Lung microvascular endothelial cell (primary cell): ENCODE results near the gene RNF114. TPM values are rescaled to one million over a fixed set of nuclear protein-coding genes. Genes with fewer than 3 reads are reported as not detected.
"Not testable (repeated sequence)": the region's sequence is repeated elsewhere in the genome, so short reads cannot be mapped to it uniquely, and the experiment has no call there.

Source experiments
- DNase-seq, 2 donors: peaks; one replicate each; pipeline versions ENCODE4 v3.0.0 to v3.0.0-alpha.2; 2010; ENCODE audit warnings: low read depth in 2 of 2
- total RNA-seq: library from RNA; depleted of rRNA; stranded (reverse); fragments of >200 nt; gene quantifications from 2 replicates; pipeline ENCODE4 v1.2.1, GENCODE V29; 2014

Gene RNF114, protein sequence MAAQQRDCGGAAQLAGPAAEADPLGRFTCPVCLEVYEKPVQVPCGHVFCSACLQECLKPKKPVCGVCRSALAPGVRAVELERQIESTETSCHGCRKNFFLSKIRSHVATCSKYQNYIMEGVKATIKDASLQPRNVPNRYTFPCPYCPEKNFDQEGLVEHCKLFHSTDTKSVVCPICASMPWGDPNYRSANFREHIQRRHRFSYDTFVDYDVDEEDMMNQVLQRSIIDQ
- 25.9 and 37.3 TPM in 2 replicates for total RNA-seq

DNA sequence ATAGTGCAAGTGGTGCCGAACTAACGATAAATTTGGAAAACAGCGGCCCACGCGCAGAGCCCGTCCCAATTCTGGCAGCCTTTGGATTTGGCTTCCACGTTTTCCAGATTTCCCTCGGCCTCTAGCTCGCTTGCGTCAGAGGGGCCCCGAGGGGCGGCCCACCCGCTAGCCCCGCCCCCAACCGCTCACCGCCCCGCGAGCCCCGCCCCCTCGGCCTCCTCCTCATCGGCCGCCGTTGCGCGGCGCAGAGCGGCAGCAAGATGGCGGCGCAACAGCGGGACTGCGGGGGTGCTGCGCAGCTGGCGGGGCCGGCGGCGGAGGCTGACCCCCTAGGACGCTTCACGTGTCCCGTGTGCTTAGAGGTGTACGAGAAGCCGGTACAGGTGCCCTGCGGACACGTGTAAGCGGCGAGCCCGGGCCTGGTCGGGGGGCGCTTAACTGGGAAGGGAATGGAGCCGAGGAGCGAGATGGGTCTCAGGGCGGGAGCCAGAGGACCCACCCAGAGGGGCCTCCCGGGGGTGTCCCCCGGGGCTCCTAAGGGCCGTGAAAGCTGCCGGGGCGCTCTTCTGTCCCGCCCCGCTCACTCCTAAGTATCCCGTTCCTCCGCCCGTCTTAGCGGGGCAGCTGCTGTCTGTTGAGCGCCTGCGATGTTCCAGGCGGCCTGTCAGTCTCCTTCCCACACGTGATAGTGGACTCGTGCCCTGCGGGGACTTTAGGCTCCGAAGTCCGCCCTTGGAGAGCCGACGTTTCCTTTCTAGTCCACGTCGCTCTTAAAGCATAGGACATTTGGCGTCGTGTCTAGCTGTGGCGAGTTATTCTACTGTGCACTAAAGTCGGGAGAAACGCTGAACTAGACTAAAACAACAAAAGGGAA is at the start of gene RNF114:
RNF114 (plus strand) TSS at position 245 of the 874 bp plus-strand sequence; CDS start at position 261, 16 bp downstream.
- peak; percentile 91 to 93 for DNase-seq

DNA sequence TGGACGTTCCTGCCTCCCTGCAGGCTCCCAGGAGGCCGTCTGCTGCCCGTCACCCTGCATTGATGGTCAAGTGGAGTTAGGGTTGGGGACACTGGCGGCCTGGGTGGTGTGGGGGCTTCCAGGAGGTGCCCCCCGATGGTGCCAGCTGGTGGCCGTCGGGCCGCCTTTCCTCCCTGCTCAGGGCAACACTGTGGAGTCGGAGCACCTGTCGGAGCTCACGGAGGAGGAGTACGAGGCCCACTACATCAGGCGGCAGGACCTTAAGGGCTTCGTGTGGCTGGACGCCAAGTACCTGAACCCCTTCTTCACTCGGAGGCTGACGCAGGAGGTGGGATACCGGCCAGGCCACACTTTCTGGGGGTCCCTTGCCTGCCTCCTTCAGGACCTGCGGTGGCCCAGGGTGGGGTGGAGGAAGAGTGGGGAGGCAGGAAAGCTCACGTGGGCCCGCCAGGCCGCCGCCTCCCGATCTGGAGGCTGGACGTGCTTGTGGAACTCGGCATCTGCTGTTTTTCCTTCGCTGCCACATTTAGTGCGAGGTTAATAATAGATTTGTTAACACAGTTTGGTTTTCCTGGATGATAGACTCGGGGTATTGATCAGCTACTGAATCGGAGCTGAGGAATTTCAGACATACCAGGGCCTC is 49.5 kb upstream of the RNF114 start:
- no peak for DNase-seq

DNA sequence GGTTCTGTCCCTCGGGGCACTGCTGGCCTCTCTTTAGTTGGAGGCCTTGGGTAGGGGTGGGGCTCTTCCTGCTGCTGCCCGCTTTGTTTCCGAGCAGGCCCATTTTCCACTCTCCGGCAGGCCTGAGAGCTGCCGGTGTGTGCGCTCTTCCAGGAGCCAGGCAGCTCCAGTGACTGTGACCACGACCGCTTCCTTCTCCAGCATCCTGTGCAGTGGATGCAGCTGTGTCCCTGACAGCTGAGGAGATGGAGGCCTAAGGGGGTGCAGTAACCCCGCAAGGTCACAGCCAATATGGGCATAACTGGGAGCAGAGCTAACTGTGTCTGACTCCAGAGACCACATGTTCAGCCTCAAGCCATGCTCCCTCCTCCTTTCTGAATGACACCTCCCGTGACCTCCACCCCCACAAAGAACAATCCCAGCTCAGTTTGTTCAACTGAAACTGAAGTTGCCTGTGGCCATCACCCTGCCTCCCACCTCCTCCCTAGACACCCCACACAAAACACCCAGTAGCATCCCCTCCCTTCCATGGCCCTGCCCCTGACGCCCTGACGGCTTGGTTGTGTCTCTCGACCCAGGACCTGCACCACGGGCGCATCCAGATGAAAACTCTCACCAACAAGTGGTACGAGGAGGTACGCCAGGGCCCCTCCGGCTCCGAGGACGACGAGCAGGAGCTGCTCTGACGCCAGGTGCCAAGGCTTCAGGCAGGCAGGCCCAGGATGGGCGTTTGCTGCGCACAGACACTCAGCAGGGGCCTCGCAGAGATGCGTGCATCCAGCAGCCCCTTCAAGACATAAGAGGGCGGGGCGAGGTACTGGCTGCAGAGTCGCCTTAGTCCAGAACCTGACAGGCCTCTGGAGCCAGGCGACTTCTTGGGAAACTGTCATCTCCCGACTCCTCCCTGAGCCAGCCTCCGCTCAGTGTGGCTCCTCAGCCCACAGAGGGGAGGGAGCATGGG is 48.7 kb upstream of the RNF114 start:
- DNase-seq, result peak; percentile 40 to 53

DNA sequence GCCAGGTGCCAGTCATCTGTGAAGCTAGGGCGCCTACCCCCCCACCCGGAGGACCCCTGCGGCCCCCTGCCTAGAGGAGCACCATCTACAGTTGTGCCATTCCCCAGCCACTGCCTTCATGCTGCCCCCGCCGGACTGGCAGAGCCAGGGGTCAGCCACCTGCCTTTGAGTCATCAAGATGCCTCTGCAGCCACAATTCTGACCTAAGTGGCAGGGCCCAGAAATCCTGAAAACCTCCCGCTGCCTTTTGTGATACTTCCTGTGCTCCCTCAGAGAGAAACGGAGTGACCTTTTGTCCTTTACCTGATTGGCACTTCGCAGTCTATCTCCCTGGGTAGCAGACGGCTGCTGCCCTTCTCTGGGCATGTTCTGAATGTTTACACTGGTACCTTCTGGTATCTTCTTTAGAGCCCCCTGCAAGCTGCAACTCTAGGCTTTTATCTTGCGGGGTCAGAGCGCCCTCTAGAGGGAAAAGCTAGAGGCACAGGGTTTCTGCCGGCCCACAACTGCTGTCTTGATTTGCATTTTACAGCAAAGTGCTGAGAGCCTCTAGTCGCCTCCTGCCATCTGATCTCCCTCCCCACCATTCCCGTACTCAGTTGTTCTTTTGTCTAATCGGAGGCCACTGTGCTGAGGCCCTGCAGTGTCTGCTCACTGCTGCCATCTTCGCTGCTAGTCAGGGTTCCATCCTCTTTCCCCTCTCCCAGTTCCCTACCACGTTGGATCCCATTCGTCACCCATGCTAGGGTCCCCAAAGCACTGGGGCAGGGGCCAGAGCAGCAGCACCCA is 47.8 kb upstream of the RNF114 start:
- DNase-seq, result peak; percentile 70 to 73

DNA sequence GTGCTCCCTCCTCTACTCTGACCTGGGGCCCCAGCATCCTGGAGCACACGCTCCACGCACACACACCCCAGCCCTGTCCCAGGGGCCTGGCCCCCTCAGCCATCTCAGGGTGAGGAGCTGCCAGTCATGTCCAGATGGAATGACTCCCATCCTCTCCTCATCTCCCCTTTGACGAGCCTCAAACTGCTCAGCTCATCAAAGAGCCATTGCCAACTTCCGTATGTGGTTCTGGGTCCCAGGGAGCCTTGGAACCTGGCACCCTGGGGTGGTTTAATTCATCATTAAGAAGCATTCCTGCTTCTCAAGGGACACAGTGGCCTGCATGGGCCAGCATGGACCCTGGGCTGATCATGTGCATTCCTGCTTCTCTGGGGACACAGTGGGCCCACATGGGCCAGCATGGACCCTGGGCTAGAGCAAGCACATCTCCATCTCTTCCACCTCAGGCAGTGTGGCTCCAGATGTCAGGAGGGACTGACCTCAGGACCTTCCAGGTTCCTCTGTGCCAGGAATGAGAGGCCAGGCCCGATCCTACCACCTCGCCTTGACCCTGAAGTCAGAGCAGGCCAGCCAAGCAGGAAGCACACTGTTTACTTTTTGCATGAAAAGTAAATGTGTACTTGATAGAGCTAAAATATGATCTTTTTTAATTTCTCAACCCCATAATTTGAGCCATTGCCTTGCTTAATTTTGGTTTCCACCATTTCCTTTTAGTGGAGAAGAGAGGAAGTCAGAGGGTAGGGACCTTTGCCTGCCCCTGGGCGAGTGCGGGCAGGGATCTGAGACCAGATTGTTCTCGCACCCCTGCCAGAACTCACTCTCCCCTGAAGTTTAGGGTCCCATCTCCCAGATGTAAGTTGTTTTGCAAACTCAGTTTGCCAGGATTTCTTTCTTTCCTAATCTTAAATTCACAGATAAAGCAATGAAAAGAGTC is 46.9 kb upstream of the RNF114 start:
- DNase-seq, result no peak

DNA sequence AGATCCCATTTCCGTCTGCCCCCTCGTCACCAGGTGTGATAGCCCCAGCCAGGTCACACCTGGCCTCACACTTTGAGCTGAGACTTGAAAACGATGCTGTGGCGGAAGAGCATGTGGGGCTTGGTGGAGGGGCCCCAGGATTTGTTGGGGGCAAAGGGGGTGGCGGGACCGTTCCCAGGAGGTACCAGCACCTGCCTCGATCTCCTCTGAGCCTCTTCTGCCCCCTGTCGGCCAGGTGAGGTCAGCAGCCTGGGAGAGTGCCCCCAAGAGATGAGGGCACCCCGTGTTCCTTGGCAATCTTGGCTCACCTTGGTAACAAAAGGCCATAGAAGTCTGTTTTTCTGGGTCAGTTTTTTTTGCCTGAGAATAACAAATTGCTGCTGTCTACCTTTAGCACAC is 46.3 kb upstream of the RNF114 start:
- DNase-seq, result no peak

DNA sequence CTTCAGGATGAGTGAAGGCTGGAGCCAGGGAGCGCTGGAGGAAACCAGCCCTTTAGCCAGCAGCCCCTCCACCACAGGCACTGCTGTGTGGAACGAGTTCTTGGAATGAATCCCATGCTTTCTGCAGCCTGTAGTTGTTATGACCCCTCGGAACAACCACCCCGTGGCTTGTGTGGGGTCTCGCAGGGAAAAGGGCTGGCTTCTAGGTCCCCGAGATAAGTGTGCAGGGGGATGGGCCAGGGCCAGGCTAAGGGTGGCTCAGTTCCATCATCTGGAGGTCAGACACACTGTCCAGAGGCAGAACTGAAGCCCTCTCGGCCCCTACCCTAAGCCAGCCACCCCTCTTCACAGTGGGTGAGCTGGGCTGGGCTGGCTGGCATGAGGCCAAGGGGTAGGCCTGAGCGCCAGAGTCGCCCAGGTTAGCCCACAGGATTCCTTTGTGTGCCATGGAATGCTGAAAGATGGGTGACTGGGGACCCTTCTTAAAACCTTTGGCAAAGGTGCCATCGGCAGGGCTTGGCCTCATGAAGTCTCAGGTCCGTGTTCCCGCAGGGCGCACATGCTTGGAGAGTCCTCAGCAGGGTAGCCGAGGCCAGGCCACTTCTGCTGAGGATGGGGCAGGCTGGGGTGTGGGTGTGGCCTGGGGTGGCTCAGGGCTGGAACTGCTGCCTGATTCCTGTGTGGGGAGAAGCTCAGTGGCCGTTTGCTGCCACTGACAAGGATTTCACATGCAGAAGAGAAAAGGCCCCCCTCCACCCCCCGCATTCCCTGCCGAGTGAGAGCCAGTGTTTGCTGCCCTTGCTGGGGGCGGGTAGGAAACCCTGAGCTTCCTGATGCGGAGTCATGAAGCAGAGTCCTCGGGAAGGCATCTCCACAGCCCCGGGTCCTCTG is 45.5 kb upstream of the RNF114 start:
- peak; percentile 34 to 53 for DNase-seq

DNA sequence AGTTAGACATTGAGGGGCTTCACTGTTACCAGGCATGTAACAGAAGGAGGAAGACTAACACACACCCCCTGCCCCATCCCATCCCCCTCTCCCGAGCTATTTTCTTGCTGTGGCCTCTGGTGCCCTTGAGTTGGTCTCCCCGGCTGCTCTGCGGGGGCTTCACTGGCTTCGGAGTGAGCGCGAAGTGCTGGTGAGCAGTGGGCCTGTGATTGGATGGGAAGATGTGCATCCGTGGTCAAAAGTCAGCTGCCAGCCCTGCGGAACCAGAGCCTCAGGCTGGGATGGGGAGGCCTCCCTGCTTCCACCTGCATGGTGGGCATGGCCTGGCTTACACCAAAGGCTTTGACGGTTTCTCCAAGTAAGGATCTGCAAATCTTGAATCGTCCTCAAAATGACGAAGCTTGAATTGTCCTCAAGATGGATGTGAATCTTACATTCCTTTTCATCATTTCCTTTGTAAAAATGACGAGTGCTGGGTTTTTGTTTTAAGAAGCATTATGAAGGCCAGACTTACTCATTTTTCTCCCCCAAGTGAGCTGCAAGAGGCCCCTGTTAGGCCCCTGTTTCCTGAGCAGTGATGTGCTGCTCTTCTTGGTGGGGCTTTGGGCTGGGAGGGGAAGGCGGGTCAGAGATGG is 44.6 kb upstream of the RNF114 start:
- DNase-seq, result peak in 1 of 2 donors; percentile 36

DNA sequence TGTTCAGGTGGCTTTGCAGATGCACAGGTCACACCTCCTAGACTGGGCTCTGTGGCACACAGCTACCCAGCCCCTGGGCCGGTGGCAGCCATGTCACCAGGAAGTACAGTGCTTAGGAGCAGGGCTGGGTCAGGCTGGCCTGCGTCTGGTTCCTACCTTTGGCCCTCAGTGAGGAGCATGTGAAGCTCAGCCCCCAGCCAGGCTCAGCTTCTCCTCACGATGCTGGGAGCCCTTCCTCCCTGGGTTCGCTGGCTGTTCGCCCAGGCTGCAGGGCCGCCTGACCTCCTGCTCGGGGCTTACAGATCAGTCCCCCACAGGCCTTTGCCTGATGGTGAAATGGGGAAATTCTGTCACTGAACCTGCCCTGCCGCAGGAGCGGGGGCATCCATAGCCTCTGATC is 43.9 kb upstream of the RNF114 start:
- no peak for DNase-seq

DNA sequence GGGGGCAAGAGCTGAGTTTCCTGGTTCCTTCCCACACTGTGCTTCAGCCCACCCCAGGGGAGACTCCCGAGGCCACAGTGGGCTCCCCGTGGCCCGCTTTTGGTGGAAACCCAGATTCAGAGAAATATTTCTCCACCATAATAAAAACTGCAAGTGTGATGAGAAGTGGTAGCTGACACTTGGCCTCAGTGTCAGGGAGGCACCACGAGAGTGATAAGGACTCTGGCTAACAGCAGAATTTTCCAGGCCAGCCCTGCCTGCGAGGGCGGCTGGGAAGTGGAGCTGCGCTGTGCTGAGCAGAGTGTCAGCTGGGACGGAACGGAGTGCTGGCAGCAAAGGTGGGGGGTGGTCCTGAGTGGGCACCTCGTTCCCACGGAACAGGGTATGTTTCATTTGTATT is 43.4 kb upstream of the RNF114 start:
- peak in 1 of 2 donors; percentile 49 for DNase-seq

DNA sequence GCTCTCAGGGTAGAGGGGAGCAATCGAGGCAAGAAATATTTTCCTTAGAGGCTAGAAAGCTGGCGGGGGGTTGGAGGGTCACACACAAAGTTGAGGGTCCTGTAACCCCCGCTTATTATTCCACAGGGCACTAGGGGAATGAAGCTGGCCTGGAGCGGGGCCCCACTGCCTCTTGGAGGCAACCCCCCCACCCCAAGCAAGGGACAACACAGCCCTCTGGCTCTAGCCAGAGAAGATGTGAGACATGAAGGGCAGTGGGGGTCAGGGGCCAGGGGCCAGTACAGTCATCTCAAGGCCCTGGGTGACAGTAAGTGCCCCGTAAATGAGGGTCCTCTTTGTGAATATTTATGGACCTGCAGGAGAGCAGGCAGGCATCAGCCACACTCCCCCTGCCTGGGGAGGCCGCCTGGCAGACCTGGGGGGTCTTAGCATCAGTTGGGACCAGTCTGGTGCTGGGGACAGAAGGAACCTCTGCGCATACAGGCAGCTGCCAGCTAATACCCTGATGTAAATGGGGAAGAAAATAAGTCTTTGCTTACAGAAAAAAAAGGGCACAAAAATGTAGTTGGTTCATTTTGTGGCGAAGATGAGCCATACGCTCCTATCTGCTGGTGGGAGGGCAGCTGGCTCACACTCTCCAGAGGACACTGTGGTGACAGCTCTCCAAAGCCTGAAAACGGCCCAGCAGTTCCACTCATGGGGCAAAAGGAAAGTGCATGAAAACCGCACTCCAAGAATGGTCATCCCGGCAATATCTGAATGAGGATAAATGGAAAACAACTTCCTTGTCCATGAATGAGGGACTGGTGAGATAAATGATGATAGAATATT is 42.7 kb upstream of the RNF114 start:
- no peak for DNase-seq

DNA sequence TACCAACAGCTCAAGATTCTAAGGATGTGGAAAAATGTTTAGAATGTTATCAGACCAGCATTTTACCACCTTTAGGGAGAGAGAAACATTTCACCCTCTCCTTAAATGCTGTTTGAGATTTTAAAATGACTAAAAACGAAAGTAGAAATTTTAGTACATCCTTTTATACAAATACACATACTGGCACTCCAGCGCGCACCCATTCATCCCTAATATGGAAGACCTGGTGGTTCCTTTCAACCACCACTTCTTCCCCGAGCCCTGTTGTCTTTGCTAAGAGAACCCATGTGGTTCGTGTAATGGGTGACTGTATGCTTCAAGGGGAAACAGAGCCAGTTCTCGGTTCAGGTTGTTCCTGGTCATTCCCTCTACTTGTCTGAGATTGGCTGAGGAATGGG is 42.1 kb upstream of the RNF114 start:
- no peak for DNase-seq

DNA sequence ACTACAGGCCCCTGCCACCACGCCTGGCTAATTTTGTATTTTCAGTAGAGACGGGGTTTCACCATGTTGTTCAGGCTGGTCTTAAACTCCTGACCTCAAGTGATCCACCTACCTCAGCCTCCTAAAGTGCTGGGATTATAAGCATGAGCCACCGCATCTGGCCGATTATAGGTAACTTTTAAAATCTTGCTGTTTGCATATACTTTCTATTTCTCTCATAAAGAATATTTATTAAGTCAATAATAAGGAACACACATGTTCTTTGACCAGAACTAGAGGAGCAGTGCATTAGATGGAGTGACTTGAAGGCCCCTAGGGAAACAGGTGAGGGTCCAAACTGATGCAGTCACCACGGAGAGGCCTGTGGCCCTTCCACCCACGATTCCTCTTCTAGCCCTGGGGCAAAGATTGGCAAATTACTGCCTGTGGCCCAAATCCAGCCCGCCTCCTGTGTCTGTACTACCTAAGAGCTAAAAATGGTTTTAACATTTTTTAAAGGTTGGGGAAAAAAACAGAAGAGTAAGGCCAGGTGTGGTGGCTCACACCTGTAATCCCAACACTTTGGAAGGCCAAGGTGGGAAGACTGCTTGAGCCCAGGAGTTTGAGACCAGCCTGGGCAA is 40.6 kb upstream of the RNF114 start:
- not testable (repeated sequence) for DNase-seq

DNA sequence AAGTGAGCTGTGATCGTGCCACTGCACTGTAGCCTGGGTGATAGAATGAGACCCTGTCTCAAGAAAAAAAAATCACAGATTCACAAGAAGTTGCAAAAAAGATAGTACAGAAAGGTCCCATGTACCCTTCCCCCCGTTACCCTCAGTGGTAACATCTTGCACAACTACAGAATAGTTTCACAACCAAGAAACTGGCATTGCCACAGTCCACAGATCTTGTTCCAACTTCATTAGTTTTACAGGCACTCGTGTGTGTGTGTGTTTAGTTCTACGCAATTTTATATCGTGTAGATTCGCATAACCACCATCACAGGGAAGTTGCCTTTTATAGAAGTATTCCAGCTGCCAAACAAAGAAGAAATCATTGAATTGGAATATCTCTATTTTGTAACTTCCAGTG is 40.0 kb upstream of the RNF114 start:
- no peak for DNase-seq

DNA sequence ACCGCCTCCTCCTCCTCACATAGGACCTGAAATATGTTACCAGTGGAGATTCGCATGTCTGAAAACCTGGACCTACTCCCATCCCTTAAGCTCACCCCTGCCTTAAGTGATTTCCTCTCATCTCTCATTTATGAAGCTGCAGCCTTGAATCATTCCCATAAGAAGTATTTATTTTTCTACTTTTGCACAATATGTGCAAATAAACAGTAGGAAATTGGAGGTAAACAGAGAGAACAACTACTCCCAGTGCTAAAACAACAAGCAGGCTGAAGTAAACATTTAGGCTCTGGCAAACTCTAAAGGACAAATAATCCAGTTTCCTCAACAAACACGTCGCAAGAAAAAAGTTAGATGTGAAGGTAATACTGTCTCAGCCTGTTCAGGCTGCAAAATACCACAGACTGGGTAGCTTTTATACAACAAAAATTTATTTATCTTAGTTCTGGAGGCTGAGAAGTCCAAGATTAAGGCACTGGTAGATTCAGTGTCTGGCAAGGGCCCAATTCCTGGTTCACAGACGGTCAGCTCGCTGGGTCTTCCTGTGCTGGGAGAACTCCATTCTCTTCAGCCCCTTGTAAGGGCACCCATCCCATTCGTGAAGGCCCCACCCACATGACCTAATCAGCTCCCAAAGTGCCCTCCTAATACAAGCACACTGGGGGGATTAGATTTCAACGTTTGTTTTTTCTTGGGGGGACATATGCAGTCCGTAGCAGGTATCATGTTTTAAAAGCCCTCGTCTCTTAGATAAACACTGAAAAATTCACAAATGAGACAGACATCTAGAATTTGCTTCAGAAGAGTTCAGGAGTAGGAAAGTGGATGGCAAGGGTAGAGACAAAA is 36.4 kb upstream of the RNF114 start:
- peak in 1 of 2 donors; percentile 32 for DNase-seq
